ENCODE results near the gene PRM2.

The PRM2 gene

DNA sequence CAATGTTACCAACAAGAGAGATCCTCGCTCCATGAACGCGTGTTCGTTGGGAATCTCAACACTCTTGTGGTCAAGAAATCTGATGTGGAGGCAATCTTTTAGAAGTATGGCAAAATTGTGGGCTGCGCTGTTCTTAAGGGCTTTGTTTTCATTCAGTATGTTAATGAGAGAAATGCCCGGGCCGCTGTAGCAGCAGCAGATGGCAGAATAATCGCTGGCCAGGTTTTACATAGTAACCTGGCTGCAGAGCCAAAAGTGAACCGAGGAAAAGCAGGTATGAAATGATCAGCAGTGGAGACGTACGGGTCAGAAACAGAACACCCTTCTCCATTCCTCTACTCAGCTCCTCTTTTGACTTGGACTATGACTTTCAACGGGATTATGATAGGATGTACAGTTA is 33.6 kb downstream of the PRM2 start:
- no peak for DNase-seq

DNA sequence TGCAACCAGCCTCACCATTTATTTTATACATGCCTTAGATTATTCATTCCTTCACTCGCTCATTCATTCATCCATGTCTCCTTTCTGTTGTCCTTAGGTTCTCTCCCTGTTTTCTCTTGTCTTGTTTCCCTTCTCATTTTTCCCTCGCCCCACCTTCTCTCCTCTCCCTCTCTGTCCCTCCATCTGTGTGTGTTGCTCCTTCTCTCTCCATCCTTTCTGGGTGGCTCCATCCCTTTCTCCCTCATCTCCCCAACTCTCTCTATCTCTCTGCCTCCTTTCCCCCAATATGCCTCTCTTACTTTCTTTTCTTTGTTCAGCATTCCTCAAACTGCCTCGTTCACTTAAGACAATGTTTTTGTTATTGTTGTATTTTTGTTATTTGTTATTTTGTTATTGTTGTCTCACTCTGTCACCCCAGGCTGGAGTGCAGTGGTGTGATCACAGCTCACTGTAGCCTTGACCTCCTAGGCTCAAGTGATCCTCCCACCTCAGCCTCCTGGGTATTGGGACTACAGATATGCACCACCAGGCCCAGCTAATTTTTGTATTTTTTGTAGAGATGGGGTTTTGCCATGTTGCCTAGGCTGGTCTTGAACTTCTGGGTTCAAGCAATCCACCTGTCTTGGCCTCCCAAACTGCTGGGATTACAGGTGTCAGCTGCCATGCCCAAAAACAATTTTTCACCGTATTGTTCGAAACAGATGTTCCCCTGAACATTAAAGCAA is 34.6 kb downstream of the PRM2 start:
- DNase-seq: no peak

DNA sequence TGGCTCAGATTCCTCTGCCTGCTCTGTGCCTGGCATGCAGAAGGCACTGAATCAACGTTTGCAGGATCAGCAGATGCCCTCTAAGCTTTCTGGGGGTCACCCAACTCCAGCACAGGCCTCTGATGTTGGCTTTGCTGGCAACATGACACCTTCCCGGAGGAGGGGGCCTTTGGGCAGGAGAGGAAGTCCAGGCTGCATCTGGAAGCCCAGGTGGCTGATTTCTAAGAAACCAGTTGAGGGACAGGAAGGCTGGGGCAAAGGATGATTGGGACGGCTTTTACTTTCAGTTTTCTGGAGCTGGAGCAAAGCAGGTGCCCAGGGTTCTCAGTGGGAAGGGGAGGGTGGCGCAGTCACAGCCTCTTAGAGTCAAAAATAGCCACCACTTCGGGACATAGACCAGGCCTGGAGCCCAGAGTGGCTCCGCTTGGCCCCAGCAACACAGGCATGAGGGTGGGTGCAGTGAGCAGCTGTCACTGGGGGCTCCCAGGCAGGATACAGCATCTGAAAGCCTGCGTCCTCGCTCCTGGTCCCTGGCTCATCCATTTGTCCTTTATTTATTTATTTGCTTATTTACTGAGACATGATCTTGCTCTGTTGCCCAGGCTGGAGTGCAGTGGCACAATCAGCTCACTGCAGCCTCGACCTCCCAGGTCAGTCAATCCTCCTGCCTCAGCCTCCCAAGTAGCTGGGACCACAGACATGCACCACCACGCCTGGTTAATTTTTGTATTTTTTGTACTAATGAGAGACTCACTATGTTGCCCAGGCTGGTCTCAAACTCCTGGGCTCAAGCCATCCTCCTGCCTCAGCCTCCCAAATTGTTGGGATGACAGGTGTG is 35.4 kb downstream of the PRM2 start:
- no peak for DNase-seq

DNA sequence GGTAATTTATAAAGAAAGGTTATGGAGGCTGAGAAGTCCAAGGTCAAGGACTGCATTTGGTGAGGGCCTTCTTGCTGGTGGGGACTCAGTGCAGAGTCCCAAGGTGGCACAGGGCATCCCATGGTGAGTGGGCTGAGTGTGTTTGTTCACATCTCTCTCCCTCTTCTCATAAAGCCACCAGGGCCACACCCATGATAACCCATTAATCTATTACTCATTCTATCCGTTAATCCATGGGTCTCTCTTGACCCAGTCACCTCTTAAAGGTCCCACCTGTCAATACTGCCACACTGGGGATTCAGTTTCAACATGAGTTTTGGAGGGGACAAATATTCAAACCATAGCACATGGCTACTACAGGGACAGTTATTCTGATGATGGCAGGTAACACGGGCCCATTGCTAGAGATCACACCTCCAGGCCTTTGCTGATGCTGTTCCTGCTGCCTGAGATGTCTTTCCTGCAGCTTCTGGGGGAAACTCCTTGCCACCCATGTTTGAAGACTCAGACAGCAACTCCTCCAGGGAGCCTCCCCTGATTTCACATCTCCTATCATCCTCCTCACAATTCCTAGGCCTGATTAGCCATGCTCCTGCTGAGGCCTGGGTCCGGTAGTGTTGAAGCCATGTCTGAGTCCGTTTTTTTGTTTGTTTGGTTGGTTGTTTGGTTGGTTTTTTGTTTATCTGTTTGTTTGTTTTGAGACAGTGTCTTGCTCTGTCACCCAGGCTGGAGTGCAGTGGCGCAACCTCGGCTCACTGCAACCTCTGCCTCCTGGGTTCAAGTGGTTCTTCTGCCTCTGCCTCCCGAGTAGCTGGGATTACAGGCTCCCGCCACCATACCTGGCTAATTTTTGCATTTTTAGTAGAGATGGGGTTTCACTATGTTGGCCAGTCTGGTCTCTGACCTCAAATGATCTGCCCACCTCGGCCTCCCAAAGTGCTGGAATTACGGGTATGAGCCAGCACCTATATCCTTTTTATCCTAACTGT is 36.3 kb downstream of the PRM2 start:
- no peak for DNase-seq

DNA sequence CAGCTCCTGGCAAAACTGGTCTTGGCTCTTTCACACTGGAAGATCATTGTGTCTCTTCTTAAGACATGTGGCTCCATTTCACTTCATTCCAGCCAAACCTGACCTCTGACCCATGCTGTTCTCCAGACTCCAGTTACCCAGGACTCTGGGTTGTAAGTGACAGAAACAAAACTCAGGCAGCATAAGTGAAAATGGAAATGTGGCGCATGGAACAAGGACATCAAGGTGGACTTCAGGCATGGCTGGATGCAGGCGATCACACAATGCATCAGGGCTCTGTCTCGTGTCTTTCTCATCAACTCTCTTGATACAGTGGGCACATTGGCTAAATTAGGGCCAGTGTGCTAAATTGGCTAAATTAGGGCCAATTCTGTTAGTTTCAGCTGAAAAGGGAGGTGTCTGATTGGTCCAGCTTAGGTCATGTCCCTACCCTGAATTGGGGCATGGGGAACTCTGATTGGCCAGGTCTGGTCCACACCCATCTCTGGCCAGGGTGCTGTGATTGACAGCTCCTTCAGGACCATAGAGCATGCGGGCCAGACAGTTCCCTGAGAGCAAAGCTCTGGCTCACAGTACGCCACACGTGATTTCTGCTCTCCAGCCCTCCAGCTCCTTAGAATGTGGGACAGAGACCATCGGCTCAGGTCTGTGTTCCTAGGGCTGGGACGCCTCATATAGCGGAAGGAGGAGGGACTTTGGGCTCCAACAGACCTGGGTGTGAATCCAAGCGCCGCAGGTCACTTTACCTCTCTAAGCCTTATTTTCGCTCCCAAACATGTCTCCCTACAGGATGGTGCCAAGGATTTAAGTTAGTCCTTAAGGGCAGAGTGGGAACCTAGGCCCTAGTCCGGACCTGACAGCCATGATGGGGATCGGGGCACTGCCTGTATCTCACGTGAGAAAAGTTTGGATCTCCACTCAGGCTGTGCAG is 37.7 kb downstream of the PRM2 start:
- DNase-seq: no peak

DNA sequence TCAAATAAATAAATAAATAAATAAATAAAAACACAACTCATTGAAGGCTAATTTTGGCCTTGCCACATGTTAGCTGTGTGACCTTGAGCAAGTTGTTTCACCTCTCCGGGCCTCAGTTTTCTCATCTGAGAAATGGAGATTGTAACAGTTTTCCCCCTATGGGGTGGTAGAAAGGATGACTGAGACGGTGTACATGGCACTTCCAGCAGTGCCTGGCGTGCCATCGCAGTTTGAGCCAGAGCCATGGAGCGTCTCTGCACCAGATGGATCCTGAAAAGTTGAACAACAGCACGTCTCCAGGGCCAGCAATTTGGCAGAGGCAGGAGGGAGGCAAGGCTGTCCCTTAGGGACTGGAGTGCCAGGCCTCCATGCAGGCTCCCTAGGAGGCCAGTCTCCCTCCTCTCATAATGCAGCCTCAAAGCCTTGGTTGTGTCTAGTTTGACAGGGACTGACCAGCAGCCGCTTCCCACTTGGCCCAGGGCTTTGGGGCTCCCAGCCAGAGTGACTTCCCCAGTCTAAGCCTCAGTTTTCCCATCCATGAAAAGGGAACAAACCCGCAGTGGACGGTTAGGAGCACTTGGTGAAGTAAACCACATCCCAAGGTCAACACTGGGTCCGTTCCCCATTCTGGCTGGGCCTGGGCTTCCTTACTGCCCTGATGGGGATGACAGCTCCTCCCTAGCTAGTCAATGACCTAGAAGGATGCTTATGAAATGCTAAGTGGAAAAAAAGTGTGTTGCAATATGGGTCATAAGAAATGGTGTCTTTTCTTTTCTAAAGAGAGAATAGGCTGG is 39.6 kb downstream of the PRM2 start:
- DNase-seq: no peak

DNA sequence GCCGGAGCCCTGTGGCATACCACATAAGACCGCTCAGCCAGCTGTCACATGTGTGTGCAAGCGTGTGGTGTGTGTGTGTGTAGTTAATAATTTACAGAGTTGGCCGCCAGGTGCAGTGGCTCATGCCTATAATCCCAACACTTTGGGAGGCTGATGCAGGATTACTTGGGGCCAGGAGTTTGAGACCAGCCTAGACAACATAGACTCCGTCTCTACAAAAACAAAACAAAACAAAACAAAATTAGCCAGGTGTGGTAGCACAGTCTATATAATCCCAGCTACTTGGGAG is 40.6 kb downstream of the PRM2 start:
- DNase-seq: no peak

DNA sequence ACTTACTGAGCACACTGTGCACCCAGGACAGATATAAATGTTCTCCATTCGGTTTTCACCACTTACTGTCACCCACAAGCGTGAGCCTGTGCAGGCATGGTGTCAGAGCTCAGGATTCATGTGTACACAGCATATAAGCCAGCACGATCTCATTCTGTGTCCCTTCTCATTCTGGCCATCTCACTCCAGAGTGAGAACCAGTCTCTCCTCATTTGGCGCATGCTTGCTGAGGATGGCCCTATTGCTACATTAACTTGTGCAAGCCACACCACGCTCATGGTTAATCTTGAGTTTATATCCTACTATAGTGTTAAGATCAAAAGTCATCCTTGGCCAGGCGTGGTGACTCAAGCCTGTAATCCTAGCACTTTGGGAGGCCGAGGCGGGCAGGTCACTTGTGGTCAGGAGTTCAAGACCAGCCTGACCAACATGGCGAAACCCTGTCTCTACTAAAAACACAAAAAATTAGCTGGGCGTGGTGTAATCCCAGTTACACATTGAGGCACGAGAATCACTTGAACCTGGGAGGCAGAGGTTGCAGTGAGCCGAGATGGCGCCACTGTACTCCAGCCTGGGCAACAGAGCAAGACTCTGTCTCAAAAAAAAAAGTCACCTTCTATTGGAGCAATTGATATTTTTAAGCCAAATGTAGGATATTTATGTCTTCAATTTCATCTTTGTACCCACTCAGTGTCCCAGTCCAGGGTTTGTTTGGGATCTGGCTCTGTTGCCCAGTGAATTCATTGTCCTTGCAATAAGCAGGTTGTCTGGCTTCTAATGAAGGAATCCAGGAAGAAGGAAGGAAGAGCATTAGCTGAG is 41.2 kb downstream of the PRM2 start:
- no peak for DNase-seq

DNA sequence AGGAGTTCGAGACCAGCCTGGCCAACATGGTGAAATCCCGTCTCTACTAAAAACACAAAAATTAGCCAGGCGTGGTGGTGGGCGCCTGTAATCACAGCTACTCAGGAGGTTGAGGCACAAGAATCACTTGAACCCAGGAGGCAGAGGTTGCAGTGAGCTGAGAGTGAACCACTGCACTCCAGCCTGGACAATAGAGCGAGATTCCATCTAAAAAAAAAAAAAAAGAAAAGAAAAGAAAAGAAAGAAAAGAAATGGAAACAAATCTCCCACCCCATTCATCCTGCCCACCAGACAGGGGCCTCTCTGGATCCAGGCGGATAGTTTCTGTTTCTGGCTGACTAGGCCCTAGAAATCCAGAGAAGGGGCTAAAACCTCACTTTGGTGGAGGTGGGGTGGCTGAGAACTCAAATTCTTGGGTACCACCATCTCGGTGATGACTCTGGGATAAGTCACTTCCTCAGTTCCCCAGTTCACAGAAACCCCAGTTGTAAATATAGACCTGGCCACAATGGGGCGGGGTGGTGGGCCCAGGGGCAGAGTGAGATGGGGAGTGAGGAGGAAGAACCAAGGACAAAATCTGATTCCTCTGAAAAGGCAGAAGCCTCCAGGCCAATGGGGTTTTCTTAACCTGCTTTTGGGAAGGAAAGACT is 42.4 kb downstream of the PRM2 start:
- DNase-seq: peak; percentile 33

DNA sequence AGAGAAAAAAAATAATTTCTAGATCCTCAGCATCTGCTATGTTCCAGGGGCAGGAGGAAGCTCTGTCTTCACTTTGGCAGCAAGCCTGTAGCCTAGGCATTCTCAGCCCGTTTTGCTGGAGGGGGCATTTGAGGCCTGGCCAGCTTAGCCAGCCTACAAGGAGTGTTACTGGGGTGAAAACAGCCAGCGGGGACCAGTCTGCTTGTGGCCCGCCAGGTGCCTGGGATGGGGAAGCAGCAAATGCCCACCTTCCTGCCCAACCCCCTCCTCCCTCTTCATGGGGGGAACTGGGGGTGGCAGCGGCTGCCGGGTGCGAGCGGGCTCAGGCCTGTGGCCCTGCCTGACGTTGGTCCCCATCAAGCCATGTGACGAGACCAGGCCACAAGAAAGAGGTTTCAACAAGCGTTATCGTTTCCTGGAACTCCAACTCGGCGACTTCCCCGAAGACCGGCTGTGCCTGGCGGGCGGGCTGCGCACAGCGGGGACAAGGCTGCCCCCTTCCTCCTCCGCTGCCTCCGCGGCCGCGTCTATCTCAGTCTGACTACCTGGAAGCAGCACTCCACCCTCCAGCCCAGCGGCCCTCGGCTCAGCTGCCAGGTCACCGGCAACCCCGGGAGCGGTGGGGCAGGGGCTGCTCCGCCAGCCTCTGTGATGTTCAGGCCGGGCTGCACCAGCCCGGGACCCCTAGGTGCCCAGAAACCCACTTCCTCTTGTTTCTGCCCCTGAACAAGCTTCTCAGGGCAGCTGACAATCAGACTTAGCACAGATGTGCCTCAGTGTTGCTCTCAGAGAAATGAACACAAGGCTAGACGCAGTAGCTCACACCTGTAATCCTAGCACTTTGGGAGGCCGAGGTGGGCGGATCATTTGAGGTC is 43.2 kb downstream of the PRM2 start:
- peak; percentile 70 for DNase-seq

DNA sequence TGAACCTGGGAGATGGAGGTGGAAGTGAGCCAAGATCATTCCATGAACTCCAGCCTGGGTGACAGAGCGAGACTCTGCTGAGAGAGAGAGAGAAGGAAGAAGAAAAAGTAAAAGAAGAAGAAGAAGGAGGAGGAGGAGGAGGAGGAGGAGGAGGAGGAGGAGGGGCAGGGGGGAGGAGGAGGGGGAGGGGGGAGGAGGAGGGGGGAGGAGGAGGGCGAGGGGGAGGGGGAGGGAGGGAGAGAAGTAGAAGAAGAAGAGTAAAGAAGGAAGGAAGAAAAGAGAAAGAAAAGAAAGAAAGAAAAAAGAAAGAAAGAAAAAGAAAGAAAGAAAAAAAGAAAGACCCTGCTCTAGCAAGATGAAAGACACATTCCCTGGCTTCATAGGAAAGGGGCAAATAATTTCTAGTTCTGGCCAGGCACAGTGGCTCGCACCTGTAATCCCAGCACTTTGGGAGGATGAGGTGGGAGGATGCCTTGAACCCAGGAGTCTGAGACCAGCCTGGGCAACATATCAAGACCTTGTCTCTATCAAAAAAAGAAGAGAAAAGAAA is 43.9 kb downstream of the PRM2 start:
- DNase-seq: no peak

DNA sequence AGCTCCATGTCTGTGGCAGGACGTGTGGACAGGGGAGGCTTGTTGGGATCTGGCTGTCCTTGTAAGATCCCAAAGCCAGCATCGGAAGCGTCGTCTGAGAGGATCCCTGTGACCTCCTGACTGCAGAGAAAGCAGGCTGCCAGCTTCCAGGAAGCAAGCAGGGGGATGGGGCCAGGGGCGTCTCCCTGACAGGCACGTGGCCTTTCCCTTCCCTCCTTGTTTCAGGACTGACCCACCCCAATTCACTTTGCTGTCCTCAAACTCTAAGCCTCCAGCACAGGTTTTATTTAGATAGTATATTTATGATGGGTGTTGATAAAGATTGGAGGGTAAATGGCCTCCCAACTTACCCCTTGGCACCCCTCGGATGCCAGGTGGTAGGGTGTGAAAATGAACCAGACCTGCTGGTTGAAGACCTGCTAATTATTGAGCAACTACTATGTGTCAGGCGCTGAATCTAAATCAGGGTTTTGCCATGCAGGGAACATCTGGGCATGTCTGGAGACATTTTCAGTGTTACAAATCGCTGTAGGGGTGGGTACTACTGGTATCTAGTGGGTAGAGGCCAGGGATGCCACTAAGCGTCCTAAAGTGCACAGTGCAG is 44.8 kb downstream of the PRM2 start:
- DNase-seq: no peak

DNA sequence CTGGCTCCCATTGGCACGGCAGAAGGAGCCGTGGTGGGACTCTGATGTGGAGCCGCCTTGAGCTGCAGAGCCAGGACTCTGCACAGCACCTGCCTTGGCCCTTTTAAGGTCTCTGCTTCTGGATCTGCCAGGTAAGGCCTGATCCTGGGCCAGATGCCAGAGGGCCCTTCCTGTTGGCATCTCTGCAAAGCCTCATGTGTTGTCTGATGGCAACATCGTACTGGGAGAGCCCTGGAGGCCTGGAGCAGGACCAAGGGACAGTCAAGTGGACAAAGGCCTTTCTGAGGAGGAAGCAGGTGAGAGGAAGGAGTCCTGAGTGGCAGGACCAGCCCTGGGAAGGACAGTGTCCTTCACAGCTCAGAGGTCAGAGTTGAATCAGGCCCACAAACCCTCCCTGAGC is 46.4 kb downstream of the PRM2 start:
- no peak for DNase-seq

DNA sequence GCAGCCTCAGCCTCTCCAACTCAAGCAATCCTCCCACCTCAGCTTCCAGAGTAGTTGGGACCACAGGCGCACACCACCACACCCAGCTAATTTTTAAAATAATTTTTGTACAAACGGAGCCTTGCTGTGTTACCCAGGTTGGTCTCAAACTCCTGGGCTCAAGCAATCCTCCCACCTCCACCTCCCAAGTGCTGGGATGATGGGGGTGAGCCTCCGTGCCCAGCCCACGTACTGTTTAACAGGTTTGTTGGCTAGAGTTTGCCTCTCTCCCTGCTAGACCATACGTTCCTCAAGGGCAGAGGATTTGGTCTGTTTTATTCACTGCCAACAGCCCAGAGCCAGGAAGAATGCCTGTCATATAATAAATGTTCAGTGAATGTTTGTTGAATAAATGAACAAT is 46.8 kb downstream of the PRM2 start:
- no peak for DNase-seq

DNA sequence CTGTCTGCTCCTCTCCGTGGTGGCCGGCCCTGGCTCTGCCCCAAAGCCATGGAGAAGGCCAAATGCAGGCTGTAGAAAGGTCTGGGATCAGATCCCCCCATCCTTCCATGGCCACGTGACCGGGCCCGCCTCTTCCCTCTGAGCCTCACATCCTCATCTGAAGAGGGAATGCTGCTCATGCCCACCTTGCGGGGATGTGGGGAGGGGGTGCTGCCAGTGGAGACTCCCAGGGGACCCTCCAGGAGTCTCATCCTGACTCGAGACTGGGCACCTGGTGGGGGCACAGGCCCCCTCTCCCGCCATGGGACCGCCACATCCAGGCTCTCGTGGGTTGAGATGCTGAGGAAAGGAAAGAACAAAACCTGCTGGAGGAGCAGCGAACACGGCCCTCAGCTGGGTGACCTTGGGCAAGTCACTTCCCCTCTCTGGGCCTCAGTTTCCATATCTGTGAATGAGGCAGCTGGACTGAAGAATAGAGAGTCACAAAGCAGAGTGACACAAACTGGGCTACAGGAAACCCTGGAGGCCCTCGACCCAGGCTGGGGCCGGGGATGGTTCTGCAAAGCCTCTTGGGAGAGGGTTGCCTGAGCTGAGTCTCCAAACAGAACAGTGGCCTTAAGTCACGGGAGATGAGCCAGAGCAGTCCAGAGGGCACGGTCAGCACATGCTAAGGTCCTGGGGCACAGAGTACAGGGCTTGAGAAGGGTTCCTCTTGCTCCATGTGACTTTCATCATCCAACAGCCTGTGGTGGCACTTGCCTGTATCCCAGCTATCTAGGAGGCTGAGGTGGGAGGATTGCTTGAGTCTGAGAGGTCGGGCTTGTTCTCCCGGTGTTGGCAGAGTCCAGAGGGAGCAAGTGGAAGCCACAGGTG is 50.4 kb downstream of the PRM2 start:
- DNase-seq: no peak

All from GDM1 (cell line).